RWPE1 (cell line): ENCODE data around the gene SET.
A peak's percentile ranks its signal among the peaks of the same experiment; 100 is the strongest.

Experiments
- CTCF ChIA-PET: fragments of 350-600 bp; sonication (Branson Sonifier 250); formaldehyde crosslinking; extraction: SDS; loops from one replicate; lab custom pipeline; 2021; lab: Yijun Ruan, JAX
- POLR2A ChIA-PET: fragments of 400-600 bp; formaldehyde crosslinking; extraction: SDS; loops from one replicate; lab custom pipeline; 2020; ENCODE audit warnings: antibody characterized with exemption; ENCODE audit not compliant: low non-redundant PET; lab: Yijun Ruan, JAX
- DNase-seq: peaks from one replicate; pipeline ENCODE4 v3.0.0; 2012; ENCODE audit warnings: low spot score
- H3K27ac ChIP-seq: fragments of 450-650 bp; 2 replicates; pipeline ENCODE4 v1.5.1; 2017
- TF ChIP-seq, protein P1 (sequence below): fragments of 450-650 bp; conservative IDR thresholded peaks from 2 replicates; pipeline ENCODE4 v1.5.1; 2017; ENCODE audit warnings: low read depth, mild to moderate bottlenecking

The SET gene

DNA sequence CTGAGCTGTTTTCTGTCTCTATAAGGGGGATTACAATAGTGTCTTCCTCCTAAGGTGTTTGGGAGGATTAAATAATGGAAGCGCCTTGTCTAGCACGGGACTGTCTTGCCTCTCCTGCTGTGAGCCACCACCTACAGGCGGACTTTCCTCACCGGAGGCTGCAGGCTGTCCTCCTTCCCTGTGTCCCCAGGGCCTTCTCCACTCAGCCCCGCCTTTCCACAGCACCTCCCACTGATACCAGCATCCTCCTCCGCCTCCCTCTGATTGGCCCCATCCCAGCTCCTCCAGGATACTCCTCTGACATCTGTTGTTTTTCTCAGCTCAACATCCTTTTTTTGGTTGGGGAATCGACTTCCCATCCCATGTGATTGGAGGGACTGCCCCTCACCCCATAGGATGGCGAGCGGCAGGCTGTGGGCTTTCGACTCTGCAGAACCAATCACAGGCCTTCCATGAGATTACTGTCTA is 35.8 kb downstream of the SET start:
- TF ChIP-seq, protein P1, sequence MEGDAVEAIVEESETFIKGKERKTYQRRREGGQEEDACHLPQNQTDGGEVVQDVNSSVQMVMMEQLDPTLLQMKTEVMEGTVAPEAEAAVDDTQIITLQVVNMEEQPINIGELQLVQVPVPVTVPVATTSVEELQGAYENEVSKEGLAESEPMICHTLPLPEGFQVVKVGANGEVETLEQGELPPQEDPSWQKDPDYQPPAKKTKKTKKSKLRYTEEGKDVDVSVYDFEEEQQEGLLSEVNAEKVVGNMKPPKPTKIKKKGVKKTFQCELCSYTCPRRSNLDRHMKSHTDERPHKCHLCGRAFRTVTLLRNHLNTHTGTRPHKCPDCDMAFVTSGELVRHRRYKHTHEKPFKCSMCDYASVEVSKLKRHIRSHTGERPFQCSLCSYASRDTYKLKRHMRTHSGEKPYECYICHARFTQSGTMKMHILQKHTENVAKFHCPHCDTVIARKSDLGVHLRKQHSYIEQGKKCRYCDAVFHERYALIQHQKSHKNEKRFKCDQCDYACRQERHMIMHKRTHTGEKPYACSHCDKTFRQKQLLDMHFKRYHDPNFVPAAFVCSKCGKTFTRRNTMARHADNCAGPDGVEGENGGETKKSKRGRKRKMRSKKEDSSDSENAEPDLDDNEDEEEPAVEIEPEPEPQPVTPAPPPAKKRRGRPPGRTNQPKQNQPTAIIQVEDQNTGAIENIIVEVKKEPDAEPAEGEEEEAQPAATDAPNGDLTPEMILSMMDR: no peak
- ChIA-PET CTCF (interaction anchor here (0.7 to 2.5 kb wide), 5 partner anchors 9 to 94 kb away, joined by 3 to 16 read pairs (median 3); partner anchors contain the start of genes ENDOG and PKN3), POLR2A (interaction anchor here (1.1 to 1.2 kb wide), 3 partner anchors 18 to 41 kb away, joined by 3 to 4 read pairs (median 3); no protein-coding TSS in a partner anchor)
- DNase-seq: peak; percentile 90
- peak overlapping the region; percentile 82 for H3K27ac ChIP-seq

DNA sequence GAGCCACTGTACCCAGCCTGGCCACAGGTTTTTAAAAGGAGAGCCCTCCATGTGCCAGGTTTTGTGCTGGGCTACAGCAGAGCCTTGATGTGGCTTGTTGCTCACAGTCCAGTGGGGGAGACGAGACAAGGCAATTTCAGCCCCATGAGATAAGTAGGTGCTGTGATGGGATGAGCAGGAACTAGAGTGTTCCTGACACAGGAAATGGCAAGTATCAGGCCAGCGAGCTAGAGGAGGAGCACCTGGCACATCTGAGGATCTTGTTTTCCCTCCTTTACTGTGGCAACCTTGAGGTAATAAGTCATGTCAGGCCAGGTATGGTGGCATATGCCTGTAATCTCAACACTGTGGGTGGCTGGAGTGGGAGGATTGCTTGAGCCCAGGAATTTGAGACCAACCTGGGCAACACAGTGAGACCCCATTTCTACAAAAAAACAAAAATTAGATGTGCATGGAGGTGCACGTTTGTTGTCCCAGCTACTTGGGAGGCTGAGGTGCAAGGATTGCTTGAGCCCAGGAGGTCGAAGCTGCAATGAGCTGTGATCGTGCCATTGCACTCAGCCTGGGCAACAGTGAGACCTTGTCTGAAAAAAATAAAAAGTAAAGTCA is 38.7 kb downstream of the SET start:
- ChIA-PET POLR2A (no interaction called here), CTCF (interaction anchor here (0.6 kb wide), 1 partner anchor 51 kb away, joined by 3 read pairs; no protein-coding TSS in a partner anchor)
- TF ChIP-seq, protein P1: no peak

DNA sequence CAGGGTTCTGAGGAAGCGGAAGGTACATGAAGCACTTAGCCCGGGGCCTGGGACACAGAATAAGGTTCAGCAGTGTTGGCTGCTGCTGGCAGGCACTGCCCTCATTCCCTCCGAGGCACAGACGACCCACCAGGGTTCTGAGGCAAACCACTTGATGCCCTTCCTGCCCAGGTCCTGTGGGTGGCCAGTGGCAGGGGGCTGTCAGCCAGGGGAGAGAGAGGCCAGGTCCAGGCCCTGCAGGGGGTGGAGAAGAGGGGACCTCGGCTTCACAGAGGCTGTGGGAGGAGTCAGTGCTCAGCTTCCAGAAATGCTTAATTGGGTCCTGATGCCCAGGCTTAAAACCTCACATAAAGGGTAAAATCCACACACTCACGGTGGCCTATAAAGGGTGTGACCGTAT is 39.3 kb downstream of the SET start:
- TF ChIP-seq, protein P1: no peak
- ChIA-PET POLR2A (no interaction called here), CTCF (no interaction called here)
- no peak for DNase-seq
- peak overlapping the region; percentile 12 for H3K27ac ChIP-seq

More for the DNA sequence above, 38.7 kb downstream of the SET start:
- no peak for DNase-seq
- peak overlapping the region; percentile 12 for H3K27ac ChIP-seq

DNA sequence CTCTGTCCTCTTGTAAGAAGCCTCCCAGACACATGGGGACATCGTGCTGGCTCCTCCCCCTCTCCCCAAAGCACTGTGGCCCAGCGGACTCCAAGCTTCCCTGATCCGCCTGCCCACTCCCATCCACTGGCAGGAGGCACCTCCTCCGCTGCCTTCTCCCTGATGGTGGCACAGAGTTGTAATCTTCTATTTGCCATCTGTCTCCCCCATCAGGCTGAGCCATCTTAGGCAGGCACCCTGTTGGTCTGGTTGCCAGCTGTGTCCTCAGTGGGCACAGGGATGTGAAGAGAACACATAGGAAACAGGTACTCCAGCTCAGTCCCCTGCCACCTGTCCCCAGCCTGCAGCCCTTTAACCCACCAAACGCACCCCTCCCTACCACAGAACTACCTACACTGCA is 40.3 kb downstream of the SET start:
- ChIA-PET POLR2A (no interaction called here), CTCF (no interaction called here)
- peak overlapping the region; percentile 12 for H3K27ac ChIP-seq
- TF ChIP-seq, protein P1: no peak
- DNase-seq: no peak

DNA sequence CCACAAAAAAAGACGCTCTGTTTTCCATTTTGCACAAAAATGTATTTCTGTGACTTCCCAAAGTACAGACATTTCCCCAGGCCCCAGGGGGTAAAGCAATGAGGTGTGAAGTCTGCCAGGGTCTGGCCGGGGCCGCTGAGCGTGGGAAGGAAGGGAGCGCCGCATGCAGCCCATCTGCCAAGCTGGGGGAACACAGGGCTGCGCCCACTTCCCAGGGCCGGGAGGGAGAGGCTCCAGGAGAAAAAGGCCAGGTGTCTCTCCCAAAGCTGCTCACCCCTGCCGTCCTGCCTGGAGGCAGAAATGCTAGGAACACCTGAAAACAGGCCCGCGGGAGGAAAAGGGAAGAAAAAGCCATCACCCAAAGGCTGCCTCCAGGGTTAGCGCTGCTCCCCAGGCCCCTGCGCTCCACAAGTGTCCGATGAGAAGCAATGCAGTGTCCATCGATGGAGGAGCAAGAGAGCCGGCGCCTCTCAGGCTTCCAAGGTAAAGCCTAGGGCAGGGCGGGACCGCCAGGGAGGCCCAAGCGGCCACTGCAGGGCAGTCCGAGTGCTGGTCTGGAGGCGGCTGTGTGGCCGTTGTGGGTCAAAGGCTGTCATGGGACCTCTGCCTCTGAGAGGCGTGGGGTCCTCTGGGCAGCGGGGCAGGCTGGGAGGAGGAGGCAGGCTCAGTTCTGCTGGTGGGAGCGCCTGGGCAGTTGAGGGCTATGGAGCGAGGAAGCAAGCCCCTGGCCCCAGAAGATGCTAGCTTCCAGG is 40.9 kb downstream of the SET start:
- TF ChIP-seq, protein P1: no peak
- ChIA-PET CTCF (no interaction called here), POLR2A (no interaction called here)
- DNase-seq: no peak
- peak overlapping the region; percentile 12 for H3K27ac ChIP-seq

DNA sequence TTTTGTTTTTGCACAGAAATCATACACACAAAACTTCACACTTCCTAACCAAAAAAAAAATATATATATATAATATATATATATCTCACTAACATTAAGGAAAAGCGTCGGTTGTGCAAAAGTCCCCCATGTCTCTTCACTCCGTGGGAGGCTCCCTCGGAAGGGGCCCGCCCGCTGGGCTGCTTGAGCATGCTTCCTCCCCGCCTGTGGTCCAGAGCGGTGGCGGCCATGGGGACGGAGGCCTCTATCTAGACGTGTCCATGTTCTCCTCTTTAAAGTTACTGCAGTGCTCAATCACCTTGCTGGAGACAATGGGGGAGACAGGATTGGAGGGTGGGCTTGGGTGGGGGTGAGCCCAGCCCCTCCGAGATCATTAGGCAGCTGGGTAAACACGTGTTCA is 42.1 kb downstream of the SET start:
- ChIA-PET POLR2A (no interaction called here), CTCF (interaction anchor here (0.6 to 1.4 kb wide), 2 partner anchors 29 to 45 kb away, joined by 4 to 7 read pairs; partner anchors contain the start of gene PKN3)
- peak overlapping the region; percentile 12; the same call in 1 of the 2 replicates for H3K27ac ChIP-seq
- DNase-seq: no peak
- TF ChIP-seq, protein P1: no peak
